Activated CD4-positive, alpha-beta T cell treated with anti-CD3 and anti-CD28 coated beads, Interleukin-2, Interleukin-4, amounts not matched to agents 100 ng/mL and 50 ng/mL, durations not matched to agents 16 hours and 8 hours (primary cell): ENCODE results near the gene KPNA1.
A peak's percentile ranks its signal among the peaks of the same experiment; 100 is the strongest.
"Not testable (repeated sequence)": the region's sequence is repeated elsewhere in the genome, so short reads cannot be mapped to it uniquely, and the experiment has no call there.

ENCODE experiments used
- DNase-seq: peaks from one replicate; pipeline ENCODE4 v3.0.0-alpha.2; 2020; ENCODE audit warnings: low spot score

KPNA1 gene

GRCh38 chr3:122519693-122520092, 5.0 kb upstream of the KPNA1 start:
- DNase-seq, result no peak

- no peak for DNase-seq
These were observed 2.2 kb upstream of the KPNA1 start for GRCh38 chr3:122516846-122517360.

- DNase-seq, result no peak
These were observed 1.1 kb upstream of the KPNA1 start for GRCh38 chr3:122515870-122516269.

- DNase-seq, result no peak
These were observed 305 bp upstream of the KPNA1 start for GRCh38 chr3:122515020-122515468.

- DNase-seq, result no peak
These were observed 1.2 kb downstream of the KPNA1 start for GRCh38 chr3:122513386-122514122.

GRCh38 chr3:122512284-122512683, 2.5 kb downstream of the KPNA1 start:
- no peak for DNase-seq

- DNase-seq, result no peak
These were observed 3.7 kb downstream of the KPNA1 start for GRCh38 chr3:122510878-122511535.

- DNase-seq, result not testable (repeated sequence)
These were observed 5.8 kb downstream of the KPNA1 start for GRCh38 chr3:122508944-122509343.

- DNase-seq, result no peak
These were observed 6.4 kb downstream of the KPNA1 start for GRCh38 chr3:122508135-122508914.

GRCh38 chr3:122506450-122506849, 8.3 kb downstream of the KPNA1 start:
- DNase-seq, result no peak

GRCh38 chr3:122505676-122506075, 9.1 kb downstream of the KPNA1 start:
- no peak for DNase-seq

GRCh38 chr3:122502941-122503340, 11.8 kb downstream of the KPNA1 start:
- DNase-seq, result no peak

GRCh38 chr3:122502139-122502538, 12.6 kb downstream of the KPNA1 start:
- DNase-seq, result no peak

GRCh38 chr3:122500964-122501363, 13.8 kb downstream of the KPNA1 start:
- not testable (repeated sequence) for DNase-seq

- DNase-seq, result no peak
These were observed 16.6 kb downstream of the KPNA1 start for GRCh38 chr3:122498152-122498551.

GRCh38 chr3:122497425-122497824, 17.3 kb downstream of the KPNA1 start:
- DNase-seq, result peak; percentile 75

GRCh38 chr3:122496508-122496907, 18.2 kb downstream of the KPNA1 start:
- DNase-seq, result no peak

- DNase-seq, result no peak
These were observed 21.4 kb downstream of the KPNA1 start for GRCh38 chr3:122493296-122493695.

GRCh38 chr3:122488262-122488973, 26.3 kb downstream of the KPNA1 start:
- no peak for DNase-seq

- DNase-seq, result no peak
These were observed 29.8 kb downstream of the KPNA1 start for GRCh38 chr3:122484985-122485384.

GRCh38 chr3:122481390-122481789, 33.3 kb downstream of the KPNA1 start:
- no peak for DNase-seq

- no peak for DNase-seq
These were observed 38.2 kb downstream of the KPNA1 start for GRCh38 chr3:122476532-122476931.
